Psoas muscle (tissue), 8 donors: ENCODE measurements around the gene PCSK5. TPM values are rescaled to one million over a fixed set of nuclear protein-coding genes. Genes with fewer than 3 reads are reported as not detected.
"Not testable (repeated sequence)": the region's sequence is repeated elsewhere in the genome, so short reads cannot be mapped to it uniquely, and the experiment has no call there.

Experiments
- ATAC-seq, 4 donors: fragments of 200-7000 bp; cut with Tn5 transposase; one replicate each; pipeline ENCODE4 v1.9.1; 2020; ENCODE audit warnings: moderate library complexity in 3 of 4, mild to moderate bottlenecking in 2 of 4
- DNase-seq, 2 donors: peaks; one replicate each; pipeline ENCODE4 v3.0.0-alpha.2; 2020
- H3K27ac ChIP-seq: fragments of 200-600 bp; one replicate; pipeline ENCODE4 v1.8.0; 2022
- H3K27me3 ChIP-seq, 3 donors: fragments of 200-600 bp in 1 of 3; one replicate each; pipeline versions ENCODE4 v1.6.1 to v1.8.0; 2013 to 2022; ENCODE audit warnings: low read length in 2 of 3, mild to moderate bottlenecking in 2 of 3, moderate library complexity in 1 of 3; ENCODE audit not compliant: insufficient read depth in 3 of 3
- H3K36me3 ChIP-seq, 2 donors: fragments of 200-600 bp in 1 of 2; one replicate each; pipeline versions ENCODE4 v1.6.1 to v1.8.0; 2013 to 2022; ENCODE audit warnings: low read depth in 1 of 2, mild to moderate bottlenecking in 1 of 2, moderate library complexity in 1 of 2; ENCODE audit not compliant: insufficient read depth in 1 of 2
- H3K4me1 ChIP-seq: fragments of 200-600 bp; one replicate; pipeline ENCODE4 v1.8.0; 2022
- H3K4me3 ChIP-seq: fragments of 200-600 bp; one replicate; pipeline ENCODE4 v1.8.0; 2022; ENCODE audit warnings: mild to moderate bottlenecking
- H3K9me3 ChIP-seq: fragments of 200-600 bp; one replicate; pipeline ENCODE4 v1.8.0; 2022
- WGBS, 3 donors: extraction: QIAGEN DNeasy Blood & Tissue Kit; methylation state at CpG; one replicate each; pipeline versions ENCODE4 v1.1.6 to v1.1.7; 2013; 5-methylcytosine and 5-hydroxymethylcytosine counted together
- intact Hi-C, 2 donors: fragments of 100-400 bp; cut with DNase I; formaldehyde crosslinking; loops; one replicate each; pipeline versions ENCODE4 v1.11.0 to v1.14.2; 2022
- polyA plus RNA-seq, 3 donors: library from polyadenylated mRNA; stranded (reverse); fragments of 200-250 nt; gene quantifications; one replicate each; pipeline ENCODE4 v1.2.3, GENCODE V29; 2013
- total RNA-seq, 4 donors: library from RNA; stranded (reverse); fragmentation: NEBNext Ultra II Directional in 2 of 4; extraction: Animal tissue kit (Norgen Biotek cat#: 25700) in 2 of 4; gene quantifications; one replicate each; pipeline versions ENCODE4 v1.2.1 to v1.2.4, GENCODE V29; 2021 to 2023
- TF ChIP-seq, protein P1 (sequence below): fragments of 200-600 bp; IDR thresholded peaks from one replicate; pipeline ENCODE4 v1.8.0; 2022; ENCODE audit warnings: antibody characterized with exemption
- donor health status: healthy with polysubstance abuse.
- donor health status: DM: no; HTN: no; CAD: no; lungs with moderate emphysema.
- donor health status: Bipolar disorder and iron deficiency.
- donor health status: healthy.
- donor health status: DM: yes; HTN: yes; CAD: no.
- donor health status: DM: no; HTN: no; CAD: no.
- donor health status: DM: no; HTN: no; CAD: no.
- donor health status: DM: yes; HTN: yes; CAD: no.

The PCSK5 gene
- total and polyA plus RNA-seq, 7 donors, result 0.75 to 4.4 (median 2.3) TPM

DNA sequence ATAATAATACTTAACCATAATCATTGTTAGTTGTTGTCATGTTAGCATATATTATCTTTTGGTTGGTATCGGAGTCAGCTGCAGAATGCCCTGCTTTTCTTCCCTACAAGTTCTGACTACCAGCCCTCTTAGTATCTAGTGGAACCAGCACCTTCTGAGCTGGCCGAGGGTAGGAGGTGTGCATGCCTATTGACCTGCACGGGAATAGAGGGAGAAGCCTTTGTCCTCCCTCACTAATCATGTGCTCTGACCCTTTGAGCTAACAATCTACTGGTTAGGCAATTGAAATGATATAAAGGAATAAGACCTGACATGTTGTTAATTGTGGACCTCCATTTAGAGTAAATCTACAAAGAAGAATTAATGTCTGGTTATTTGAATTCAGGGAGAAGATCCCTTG lies 4.1 kb downstream of the PCSK5 start:
- 72 to 89% (median 88%) methylated on average over 3 of the region's 3 CpGs for WGBS, 3 donors
- H3K36me3 ChIP-seq, result no peaks in the 10 kb centered on the region
- intact Hi-C loops, result no loop called here
- TF ChIP-seq, protein P1, sequence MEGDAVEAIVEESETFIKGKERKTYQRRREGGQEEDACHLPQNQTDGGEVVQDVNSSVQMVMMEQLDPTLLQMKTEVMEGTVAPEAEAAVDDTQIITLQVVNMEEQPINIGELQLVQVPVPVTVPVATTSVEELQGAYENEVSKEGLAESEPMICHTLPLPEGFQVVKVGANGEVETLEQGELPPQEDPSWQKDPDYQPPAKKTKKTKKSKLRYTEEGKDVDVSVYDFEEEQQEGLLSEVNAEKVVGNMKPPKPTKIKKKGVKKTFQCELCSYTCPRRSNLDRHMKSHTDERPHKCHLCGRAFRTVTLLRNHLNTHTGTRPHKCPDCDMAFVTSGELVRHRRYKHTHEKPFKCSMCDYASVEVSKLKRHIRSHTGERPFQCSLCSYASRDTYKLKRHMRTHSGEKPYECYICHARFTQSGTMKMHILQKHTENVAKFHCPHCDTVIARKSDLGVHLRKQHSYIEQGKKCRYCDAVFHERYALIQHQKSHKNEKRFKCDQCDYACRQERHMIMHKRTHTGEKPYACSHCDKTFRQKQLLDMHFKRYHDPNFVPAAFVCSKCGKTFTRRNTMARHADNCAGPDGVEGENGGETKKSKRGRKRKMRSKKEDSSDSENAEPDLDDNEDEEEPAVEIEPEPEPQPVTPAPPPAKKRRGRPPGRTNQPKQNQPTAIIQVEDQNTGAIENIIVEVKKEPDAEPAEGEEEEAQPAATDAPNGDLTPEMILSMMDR, result no peak
- no peak overlapping the region for H3K4me3 ChIP-seq
- no peaks in the 10 kb centered on the region for H3K9me3 ChIP-seq
- H3K27me3 ChIP-seq, result peaks cover 0 to 11% (median 0%) of the 10 kb centered on the region in 3 donors
- H3K4me1 ChIP-seq, result peaks cover 2% of the 10 kb centered on the region
- no peak for DNase-seq
- ATAC-seq, result no peak
- no peak overlapping the region for H3K27ac ChIP-seq

DNA sequence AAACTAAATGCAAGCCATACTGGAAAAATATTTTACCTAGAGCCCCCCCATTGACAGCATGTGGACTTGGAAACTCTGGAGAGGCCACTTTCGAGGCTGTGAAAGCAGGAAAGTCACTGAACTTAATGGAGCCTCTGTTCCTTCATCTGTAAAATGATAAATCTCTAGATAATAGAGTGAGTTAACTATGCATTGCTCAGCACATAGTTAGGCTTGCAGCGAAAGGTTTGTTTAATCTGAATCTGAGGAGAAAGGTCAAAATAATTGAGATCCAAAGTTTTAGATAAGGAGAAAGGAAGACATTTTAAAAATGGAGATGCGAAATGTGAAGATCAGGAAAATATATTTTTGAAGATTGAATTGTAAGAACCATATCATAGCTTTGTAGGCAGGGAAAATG lies 4.6 kb downstream of the PCSK5 start:
- no peaks in the 10 kb centered on the region for H3K4me1 ChIP-seq
- 90 to 97% (median 92%) methylated on average over 3 of the region's 3 CpGs for WGBS, 3 donors
- no peaks in the 10 kb centered on the region for H3K36me3 ChIP-seq
- ATAC-seq (no peak), DNase-seq (no peak)
- TF ChIP-seq, protein P1, result no peak
- H3K27ac ChIP-seq, result no peak overlapping the region
- H3K4me3 ChIP-seq, result no peak overlapping the region
- intact Hi-C loops, result no loop called here
- peaks cover 0 to 11% (median 0%) of the 10 kb centered on the region in 3 donors for H3K27me3 ChIP-seq
- no peaks in the 10 kb centered on the region for H3K9me3 ChIP-seq

DNA sequence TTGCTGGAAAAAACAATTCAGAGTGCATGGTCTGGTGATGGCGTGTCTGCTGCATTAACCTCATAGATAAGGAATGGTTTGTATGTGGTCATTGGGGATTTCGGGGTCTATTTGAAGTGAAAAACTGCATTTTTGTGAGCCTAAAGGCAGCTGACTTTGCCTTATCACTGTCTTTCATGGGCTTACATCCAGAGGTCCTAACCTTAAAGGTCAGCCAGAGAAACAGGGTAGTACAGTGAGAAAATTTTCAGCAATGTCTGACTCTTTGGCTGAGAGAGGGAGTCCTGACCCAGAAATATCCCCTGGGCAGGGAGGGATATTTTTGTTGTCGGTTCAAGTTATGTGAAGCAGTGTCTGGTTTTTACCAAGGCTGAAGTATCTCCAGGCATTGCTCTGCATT lies 5.7 kb downstream of the PCSK5 start:
- 52 to 65% (median 62%) methylated on average over 3 of the region's 3 CpGs for WGBS, 3 donors
- Histone ChIP-seq H3K27ac (no peak overlapping the region), H3K27me3 (peaks cover 0 to 11% (median 0%) of the 10 kb centered on the region in 3 donors), H3K4me1 (no peaks in the 10 kb centered on the region), H3K9me3 (no peaks in the 10 kb centered on the region), H3K4me3 (no peak overlapping the region), H3K36me3 (no peaks in the 10 kb centered on the region)
- intact Hi-C loops, result no loop called here
- no peak for ATAC-seq
- no peak for DNase-seq
- TF ChIP-seq, protein P1, result no peak

DNA sequence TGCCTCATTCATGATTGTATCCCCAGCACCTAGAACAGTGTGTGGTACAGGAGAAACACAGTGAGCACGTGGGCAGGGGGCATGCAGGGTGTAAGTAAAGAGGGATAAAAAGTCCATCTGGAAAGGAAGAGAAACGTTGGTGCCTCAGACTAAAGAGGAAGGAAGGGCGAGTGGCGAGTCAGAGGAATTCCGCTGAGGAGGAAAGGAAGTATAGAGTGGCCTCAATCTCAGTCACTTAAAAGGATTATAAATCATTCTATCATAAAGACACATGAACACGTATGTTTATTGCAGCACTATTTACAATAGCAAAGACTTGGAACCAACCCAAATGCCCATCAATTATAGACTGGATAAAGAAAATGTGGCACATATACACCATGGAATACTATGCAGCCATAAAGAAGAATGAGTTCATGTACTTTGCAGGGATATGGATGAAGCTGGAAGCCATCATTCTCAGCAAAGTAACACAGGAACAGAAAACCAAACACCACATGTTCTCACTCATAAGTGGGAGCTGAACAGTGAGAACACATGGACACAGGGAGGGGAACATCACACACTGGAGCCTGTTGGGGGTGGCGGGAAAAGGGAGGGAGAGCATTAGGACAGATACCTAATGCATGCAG lies 10.5 kb downstream of the PCSK5 start:
- intact Hi-C loops, H3K9me3 ChIP-seq, ATAC-seq, H3K27me3 ChIP-seq, H3K4me1 ChIP-seq, H3K27ac ChIP-seq, DNase-seq, H3K4me3 ChIP-seq, H3K36me3 ChIP-seq: not testable (repeated sequence)
- WGBS, 3 donors, result 85 to 89% (median 86%) methylated on average over 7 of the region's 7 CpGs

DNA sequence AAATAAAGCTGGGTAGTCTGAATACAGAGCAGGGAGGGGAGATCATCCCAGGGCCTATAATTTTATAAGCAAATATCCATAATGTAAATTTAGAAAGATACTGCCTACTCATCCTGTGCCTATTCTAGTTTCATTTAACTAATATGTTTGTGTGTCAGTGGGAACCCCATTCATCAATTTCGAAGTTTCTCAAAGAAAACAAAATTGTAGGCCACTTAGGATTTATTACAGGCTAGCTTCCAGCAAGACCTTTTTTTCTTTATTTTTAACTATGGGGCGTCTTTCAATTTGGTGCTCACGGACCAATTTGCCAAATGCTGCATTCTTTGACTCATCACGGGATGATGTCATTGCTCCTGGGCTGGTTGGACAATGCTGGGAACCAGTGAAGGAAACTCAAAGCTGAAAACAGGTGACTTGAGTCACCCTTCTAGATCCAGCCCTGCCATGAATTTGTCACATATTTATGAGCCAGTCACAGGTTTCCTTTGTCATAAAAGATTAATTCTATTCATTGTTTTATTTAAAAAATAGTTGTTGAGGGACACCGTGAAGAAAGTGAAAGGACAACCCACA lies 13.4 kb downstream of the PCSK5 start:
- no peaks in the 10 kb centered on the region for H3K9me3 ChIP-seq
- H3K4me3 ChIP-seq, result no peak overlapping the region
- H3K27ac ChIP-seq, result no peak overlapping the region
- 35 to 52% (median 45%) methylated on average over 5 of the region's 5 CpGs for WGBS, 3 donors
- intact Hi-C loops, result no loop called here
- TF ChIP-seq, protein P1, result no peak
- H3K27me3 ChIP-seq, result no peaks in the 10 kb centered on the region
- no peaks in the 10 kb centered on the region for H3K36me3 ChIP-seq
- no peak for DNase-seq
- no peaks in the 10 kb centered on the region for H3K4me1 ChIP-seq
- ATAC-seq, result no peak
